ENCODE results near the gene LRRFIP1. TPM values are rescaled to one million over a fixed set of nuclear protein-coding genes. Genes with fewer than 3 reads are reported as not detected.
A peak's percentile ranks its signal among the peaks of the same experiment; 100 is the strongest.

LRRFIP1 gene
- total and polyA plus RNA-seq, 2 of the 13 experiments (the other 11 are each of a cell fraction or from before 2014, with no cell fraction given): 15.9 to 40.5 TPM

GRCh38 chr2:237601453-237602116, 25.8 kb upstream of the LRRFIP1 start:
- FAIRE-seq: no peak
- CTCF ChIA-PET (ENCODE audit: low intra/inter-chr PET ratio, low total read pairs): no interaction called here
- no peaks in the 10 kb centered on the region for H3K9me3 ChIP-seq (ENCODE audit: low read length)
- peaks cover 5 to 6% of the 10 kb centered on the region in 2 experiments; a peak in 4 of 5 replicates for H3K27me3 ChIP-seq (ENCODE audit: control insufficient read depth in 1 of 2, insufficient read depth in 2 of 2, low read length in 2 of 2)
- H3K79me2 ChIP-seq (ENCODE audit: insufficient read depth, low read length): peaks cover 7% of the 10 kb centered on the region
- in situ Hi-C loops (cut with HindIII; ENCODE audit: extremely low pct_ligation_motif_present, low pct_unique_long_range_greater_than_20kb) (loop anchor here (5.0 kb wide), 1 partner anchor 141 kb away; no protein-coding TSS in a partner anchor), intact Hi-C loops (cut with micrococcal nuclease; ENCODE audit: unreplicated experiment) (loop anchor here (2.0 kb wide), 1 partner anchor 13 kb away; no protein-coding TSS in a partner anchor)
- peak; percentile 84 for ATAC-seq
- POLR2A ChIA-PET: interaction anchor here (0.9 to 3.3 kb wide), 9 partner anchors 11 to 144 kb away, joined by 3 to 40 read pairs (median 4); partner anchors contain the start of gene RAB17
- H4K20me1 ChIP-seq (ENCODE audit: insufficient read depth, low read length): no peaks in the 10 kb centered on the region
- peak overlapping the region; percentile 55 for H3K9ac ChIP-seq (ENCODE audit: insufficient read depth, low read depth, low read length)
- DNase-seq (ENCODE audit: low spot score): peak; percentile 85
- H3K27ac ChIP-seq (ENCODE audit: extremely low read length, insufficient read depth, low read length): peak overlapping the region; percentile 70
- H2AFZ ChIP-seq (ENCODE audit: low read length): peak overlapping the region; percentile 59
- no TSS peak for BruUV-seq (replicated peaks)
- 0% methylated on average over 14 of the region's 14 CpGs for WGBS (ENCODE audit: low lambda C conversion rate)
- H3K4me1 ChIP-seq (ENCODE audit: insufficient read depth, low read length): peaks cover 91% of the 10 kb centered on the region
- peak overlapping the region; percentile 42 to 69 (median 51) for H3K4me3 ChIP-seq (replicated peaks in 1 of 3; ENCODE audit: insufficient read depth in 1 of 3, low read depth in 2 of 3, low read length in 3 of 3)
- peak overlapping the region; percentile 93 for H3K4me2 ChIP-seq (ENCODE audit: low read depth, low read length)
- no peaks in the 10 kb centered on the region for H3K36me3 ChIP-seq (replicated peaks in 1 of 2; ENCODE audit: control insufficient read depth in 1 of 2, insufficient read depth in 2 of 2, low read length in 2 of 2)
- TF ChIP-seq, protein P1, sequence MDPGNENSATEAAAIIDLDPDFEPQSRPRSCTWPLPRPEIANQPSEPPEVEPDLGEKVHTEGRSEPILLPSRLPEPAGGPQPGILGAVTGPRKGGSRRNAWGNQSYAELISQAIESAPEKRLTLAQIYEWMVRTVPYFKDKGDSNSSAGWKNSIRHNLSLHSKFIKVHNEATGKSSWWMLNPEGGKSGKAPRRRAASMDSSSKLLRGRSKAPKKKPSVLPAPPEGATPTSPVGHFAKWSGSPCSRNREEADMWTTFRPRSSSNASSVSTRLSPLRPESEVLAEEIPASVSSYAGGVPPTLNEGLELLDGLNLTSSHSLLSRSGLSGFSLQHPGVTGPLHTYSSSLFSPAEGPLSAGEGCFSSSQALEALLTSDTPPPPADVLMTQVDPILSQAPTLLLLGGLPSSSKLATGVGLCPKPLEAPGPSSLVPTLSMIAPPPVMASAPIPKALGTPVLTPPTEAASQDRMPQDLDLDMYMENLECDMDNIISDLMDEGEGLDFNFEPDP (CRISPR knock-in tag; conservative IDR thresholded peaks at IDR 0.05): no peak
- 0 out of 2 replicates have a peak, but pooled peaks have one; percentile 41 for TF ChIP-seq STAT5B (CRISPR knock-in tag; IDR thresholded peaks at IDR 0.05)
- no peak for TF ChIP-seq JUN (CRISPR knock-in tag; IDR thresholded peaks at IDR 0.05)
- peak; percentile 77; the same call in 1 of the 2 replicates for TF ChIP-seq ZNF205 (CRISPR knock-in tag; IDR thresholded peaks at IDR 0.05)
- TF ChIP-seq ZNF234 (CRISPR knock-in tag; conservative IDR thresholded peaks at IDR 0.05): no peak
- no peak for TF ChIP-seq MTF1 (CRISPR knock-in tag; IDR thresholded peaks at IDR 0.05)
- TF ChIP-seq DNMT1 (CRISPR knock-in tag; IDR thresholded peaks at IDR 0.05): no peak
- TF ChIP-seq, protein P2, sequence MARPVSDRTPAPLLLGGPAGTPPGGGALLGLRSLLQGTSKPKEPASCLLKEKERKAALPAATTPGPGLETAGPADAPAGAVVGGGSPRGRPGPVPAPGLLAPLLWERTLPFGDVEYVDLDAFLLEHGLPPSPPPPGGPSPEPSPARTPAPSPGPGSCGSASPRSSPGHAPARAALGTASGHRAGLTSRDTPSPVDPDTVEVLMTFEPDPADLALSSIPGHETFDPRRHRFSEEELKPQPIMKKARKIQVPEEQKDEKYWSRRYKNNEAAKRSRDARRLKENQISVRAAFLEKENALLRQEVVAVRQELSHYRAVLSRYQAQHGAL (CRISPR knock-in tag; IDR thresholded peaks at IDR 0.05; ENCODE audit: not compliant biosample characterization): no peak
- TF ChIP-seq MBD4 (IDR thresholded peaks at IDR 0.05; ENCODE audit: borderline replicate concordance, low read length): no peak
- TF ChIP-seq ZNF431 (CRISPR knock-in tag; IDR thresholded peaks at IDR 0.05; ENCODE audit: borderline replicate concordance, low read depth): peak; percentile 64; the same call in 1 of the 2 replicates
- 0 out of 2 replicates have a peak, but pooled peaks have one; percentile 12 for TF ChIP-seq ZNF784 (CRISPR knock-in tag; IDR thresholded peaks at IDR 0.05; ENCODE audit: borderline replicate concordance)
- TF ChIP-seq RFXANK (CRISPR knock-in tag; IDR thresholded peaks at IDR 0.05): no peak
- TF ChIP-seq NR1H2 (CRISPR knock-in tag; IDR thresholded peaks at IDR 0.05; ENCODE audit: borderline replicate concordance, low read depth): no peak
- peak; percentile 57 for TF ChIP-seq DMAP1 (CRISPR knock-in tag; IDR thresholded peaks at IDR 0.05)
- TF ChIP-seq YEATS2 (CRISPR knock-in tag; IDR thresholded peaks at IDR 0.05; ENCODE audit: borderline replicate concordance): no peak; the same call in 1 of the 2 replicates
- no peak for TF ChIP-seq TBP (CRISPR knock-in tag; IDR thresholded peaks at IDR 0.05)
- TF ChIP-seq IRF2 (CRISPR knock-in tag; IDR thresholded peaks at IDR 0.05): peak; percentile 77; the same call in 1 of the 2 replicates
- TF ChIP-seq SALL1 (CRISPR knock-in tag; IDR thresholded peaks at IDR 0.05): peak; percentile 85
- no peak for TF ChIP-seq BATF2 (CRISPR knock-in tag; IDR thresholded peaks at IDR 0.05)
- TF ChIP-seq CENPX (CRISPR knock-in tag; IDR thresholded peaks at IDR 0.05): no peak
- TF ChIP-seq ZNF530 (CRISPR knock-in tag; IDR thresholded peaks at IDR 0.05; ENCODE audit: low read depth): no peak
- no peak for TF ChIP-seq ZNF549 (CRISPR knock-in tag; IDR thresholded peaks at IDR 0.05)

Data from HepG2 (cell line).